PC-3 (cell line): ENCODE data around the gene DLG5. TPM values are rescaled to one million over a fixed set of nuclear protein-coding genes. Genes with fewer than 3 reads are reported as not detected.

ENCODE experiments used
- ATAC-seq: fragments of 200-7000 bp; cut with Tn5 transposase; 2 replicates; pipeline ENCODE4 v1.9.1; 2020; ENCODE audit warnings: mild to moderate bottlenecking, moderate library complexity
- BruUV-seq: library from RNA; stranded (reverse); fragments of 400-500 nt; replicated peaks from 2 replicates; lab custom pipeline; 2021; lab: Mats Ljungman, UMichigan
- CTCF ChIA-PET: fragments of 300-600 bp; sonication (Branson Sonifier 250); formaldehyde crosslinking; loops from one replicate; lab custom pipeline; 2022; ENCODE audit warnings: antibody characterized with exemption; lab: Charles Lee
- POLR2A ChIA-PET: fragments of 300-600 bp; sonication (Branson Sonifier 250); formaldehyde crosslinking; loops from one replicate; lab custom pipeline; 2022; ENCODE audit warnings: antibody characterized with exemption; ENCODE audit not compliant: unreplicated experiment; lab: Charles Lee
- DNase-seq: peaks from one replicate; pipeline ENCODE4 v3.0.0-alpha.2; 2015
- H2AFZ ChIP-seq: fragments of 300-600 bp; sonication (generic); 2 replicates; pipeline ENCODE4 v1.6.0; 2016; ENCODE audit warnings: antibody characterized with exemption, low read length
- H3F3A ChIP-seq: fragments of 300-600 bp; sonication (generic); one replicate; pipeline ENCODE4 v1.6.0; 2017; ENCODE audit warnings: antibody characterized with exemption, low read length, control low read depth, mild to moderate bottlenecking; ENCODE audit not compliant: unreplicated experiment
- H3K27ac ChIP-seq: fragments of 300-600 bp; sonication (generic); 2 replicates; pipeline ENCODE4 v1.5.1; 2016; ENCODE audit warnings: mild to moderate bottlenecking, low read length
- H3K27me3 ChIP-seq: fragments of 300-600 bp; sonication (generic); 2 replicates; pipeline ENCODE4 v1.6.1; 2016; ENCODE audit warnings: low read length, mixed read lengths
- H3K36me3 ChIP-seq: fragments of 300-600 bp; sonication (generic); 2 replicates; pipeline ENCODE4 v1.6.1; 2016; ENCODE audit warnings: low read depth, mixed run types, low read length, mixed read lengths
- H3K4me1 ChIP-seq: fragments of 300-600 bp; sonication (generic); 2 replicates; pipeline ENCODE4 v1.5.1; 2016; ENCODE audit warnings: low read length; ENCODE audit not compliant: insufficient read depth
- H3K4me2 ChIP-seq: fragments of 300-600 bp; sonication (generic); 2 replicates; pipeline ENCODE4 v1.6.0; 2016; ENCODE audit warnings: low read length
- H3K4me3 ChIP-seq: fragments of 300-600 bp; sonication (generic); 2 replicates; pipeline ENCODE4 v1.5.1; 2016; ENCODE audit warnings: mild to moderate bottlenecking, low read length, mixed read lengths
- H3K79me2 ChIP-seq: fragments of 300-600 bp; sonication (generic); 2 replicates; pipeline ENCODE4 v1.6.1; 2017; ENCODE audit warnings: low read length, mixed read lengths
- H3K9ac ChIP-seq: fragments of 300-600 bp; sonication (generic); 2 replicates; pipeline ENCODE4 v1.6.0; 2016; ENCODE audit warnings: mild to moderate bottlenecking, low read length
- H3K9me2 ChIP-seq: fragments of 300-600 bp; sonication (generic); replicated peaks from 2 replicates; pipeline ENCODE4 v1.6.1; 2016; ENCODE audit warnings: mixed run types, low read length, mixed read lengths
- H3K9me3 ChIP-seq: fragments of 300-600 bp; sonication (generic); 2 replicates; pipeline ENCODE4 v1.6.1; 2016; ENCODE audit warnings: low read length, mixed read lengths
- H4K20me1 ChIP-seq: fragments of 300-600 bp; sonication (generic); 2 replicates; pipeline ENCODE4 v1.6.1; 2016; ENCODE audit warnings: low read length, mixed read lengths
- CTCF ChIP-seq: fragments of 300-600 bp; sonication (generic); conservative IDR thresholded peaks from 2 replicates; pipeline ENCODE4 v1.5.1; 2017; ENCODE audit warnings: antibody characterized with exemption, low read depth, mild to moderate bottlenecking, low read length
- EZH2 ChIP-seq: fragments of 300-600 bp; sonication (generic); IDR thresholded peaks from one replicate; pipeline ENCODE4 v1.6.1; 2017; ENCODE audit warnings: antibody characterized with exemption, mild to moderate bottlenecking, low read length; ENCODE audit not compliant: unreplicated experiment
- EZH2phosphoT487 ChIP-seq: fragments of 300-600 bp; sonication (generic); IDR thresholded peaks from 2 replicates; pipeline ENCODE4 v1.6.1; 2018; ENCODE audit warnings: mild to moderate bottlenecking, antibody characterized with exemption, low read length, borderline replicate concordance
- intact Hi-C: fragments of 100-400 bp; cut with micrococcal nuclease; formaldehyde crosslinking; loops from 2 replicates; pipeline ENCODE4 v1.9.0; 2023
- total RNA-seq: library from RNA; depleted of rRNA; stranded (reverse); fragments of >200 nt; gene quantifications from 2 replicates; pipeline ENCODE4 v1.2.3, GENCODE V29; 2014

The DLG5 gene
- total RNA-seq, 1 experiment from 2014 or later = 118 TPM

- Histone ChIP-seq H3K4me3 (no peak overlapping the region), H3K27ac (no peak overlapping the region), H3K9me3 (no peaks in the 10 kb centered on the region), H3K9me2 (no peaks in the 10 kb centered on the region), H2AFZ (no peak overlapping the region), H3K4me1 (0 out of 2 replicates have a peak, but pooled peaks cover 6% of the 10 kb centered on the region), H3K27me3 (no peaks in the 10 kb centered on the region), H3K79me2 (no peaks in the 10 kb centered on the region), H4K20me1 (no peaks in the 10 kb centered on the region), H3F3A (no peaks in the 10 kb centered on the region), H3K9ac (no peak overlapping the region), H3K4me2 (no peak overlapping the region), H3K36me3 (peaks cover 80% of the 10 kb centered on the region)
- ChIA-PET CTCF (no interaction called here), POLR2A (no interaction called here)
- intact Hi-C loops = no loop called here
- no peak for TF ChIP-seq CTCF
- TF ChIP-seq EZH2 = no peak
- TF ChIP-seq EZH2phosphoT487 = no peak
- ATAC-seq = no peak
- no TSS peak for BruUV-seq
- no peak for DNase-seq
Measured at GRCh38 chr10:77798940-77799339, 127.6 kb downstream of the DLG5 start.

GRCh38 chr10:77796311-77796915, 130.1 kb downstream of the DLG5 start:
- Histone ChIP-seq H3K79me2 (no peaks in the 10 kb centered on the region), H3K9ac (no peak overlapping the region), H3K27me3 (no peaks in the 10 kb centered on the region), H3K4me2 (no peak overlapping the region), H4K20me1 (no peaks in the 10 kb centered on the region), H3K27ac (no peak overlapping the region), H3K36me3 (peaks cover 87% of the 10 kb centered on the region), H3F3A (no peaks in the 10 kb centered on the region), H3K4me1 (0 out of 2 replicates have a peak, but pooled peaks cover under 1% of the 10 kb centered on the region), H3K9me2 (no peaks in the 10 kb centered on the region), H3K9me3 (no peaks in the 10 kb centered on the region), H3K4me3 (no peak overlapping the region), H2AFZ (no peak overlapping the region)
- BruUV-seq = no TSS peak
- DNase-seq (no peak), ATAC-seq (no peak)
- TF ChIP-seq EZH2phosphoT487 (no peak), EZH2 (no peak), CTCF (no peak)
- CTCF ChIA-PET = no interaction called here
- intact Hi-C loops = no loop called here
- POLR2A ChIA-PET = no interaction called here

GRCh38 chr10:77795426-77796055, 131.0 kb downstream of the DLG5 start:
- Histone ChIP-seq H3F3A (no peaks in the 10 kb centered on the region), H3K4me1 (no peaks in the 10 kb centered on the region), H3K4me3 (no peak overlapping the region), H3K4me2 (no peak overlapping the region), H3K27ac (no peak overlapping the region), H4K20me1 (no peaks in the 10 kb centered on the region), H3K9me3 (no peaks in the 10 kb centered on the region), H2AFZ (no peak overlapping the region), H3K79me2 (no peaks in the 10 kb centered on the region), H3K36me3 (peaks cover 88% of the 10 kb centered on the region), H3K9ac (no peak overlapping the region), H3K9me2 (no peaks in the 10 kb centered on the region), H3K27me3 (no peaks in the 10 kb centered on the region)
- POLR2A ChIA-PET = no interaction called here
- DNase-seq (no peak), ATAC-seq (no peak)
- no peak for TF ChIP-seq EZH2phosphoT487
- no peak for TF ChIP-seq CTCF
- no peak for TF ChIP-seq EZH2
- CTCF ChIA-PET = no interaction called here
- intact Hi-C loops = no loop called here
- BruUV-seq = no TSS peak
